Measurements from ENCODE around the gene CDX1.

Gene CDX1

DNA sequence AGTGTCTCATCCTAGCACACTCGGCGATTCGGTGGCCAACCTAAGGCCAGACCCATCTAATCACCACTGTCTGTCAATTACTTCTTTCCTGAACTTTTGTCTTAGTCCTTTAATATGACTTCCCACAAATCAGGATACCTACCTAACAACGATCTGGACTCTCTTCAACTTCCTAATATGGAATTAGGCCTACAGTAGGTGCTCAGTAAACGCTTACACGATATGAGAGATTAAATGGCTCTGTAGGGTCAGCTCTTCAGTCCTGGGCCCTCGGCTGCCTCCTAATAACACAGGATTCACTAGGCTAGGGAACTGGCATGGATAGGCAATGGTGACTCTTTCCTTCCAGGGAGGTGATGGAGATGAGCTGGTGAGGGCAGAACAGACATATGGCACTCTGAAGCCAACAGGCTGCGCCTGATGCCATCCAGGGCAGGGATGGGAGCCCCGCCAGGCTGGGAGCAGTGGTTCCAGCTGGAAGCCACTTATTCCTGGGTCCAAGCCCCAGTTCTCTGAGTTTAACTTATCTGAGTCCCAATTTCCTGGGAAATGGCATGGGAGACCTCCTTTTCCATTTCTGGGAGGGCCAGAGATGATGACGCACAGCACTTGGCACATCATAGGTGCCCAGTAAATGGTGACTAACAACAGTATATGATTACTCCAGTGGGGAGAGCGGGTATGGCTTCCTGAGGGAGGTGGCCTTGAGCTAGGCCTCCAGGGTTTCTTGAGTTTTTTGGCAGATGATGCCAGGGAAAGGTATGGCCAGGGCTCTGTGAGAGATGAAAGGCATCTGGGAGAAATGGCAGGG lies 18.3 kb upstream of the CDX1 start:
- H3K27ac Mint-ChIP-seq = no peak overlapping the region

DNA sequence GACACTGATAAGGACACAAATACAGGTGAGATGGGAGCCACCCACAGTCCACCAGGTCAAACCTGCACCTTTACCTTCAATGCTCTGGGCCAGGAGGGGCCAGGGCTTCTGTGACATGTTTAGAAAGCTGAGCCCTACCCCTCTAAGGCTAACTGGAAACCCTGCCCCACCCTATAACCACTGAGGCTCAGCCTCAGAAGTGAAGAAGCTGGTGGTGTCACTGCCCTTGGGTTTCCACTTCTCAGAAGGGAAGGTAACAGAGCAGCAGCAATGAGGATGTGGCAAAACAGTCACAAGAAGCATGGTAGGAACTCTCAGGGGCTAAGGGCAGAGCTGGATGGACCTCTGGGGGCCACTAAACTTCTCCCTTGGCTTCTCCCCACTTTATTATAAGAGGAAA lies 17.0 kb upstream of the CDX1 start:
- Mint-ChIP-seq H3K27ac (no peak overlapping the region), H3K36me3 (ENCODE audit: low read depth) (no peaks in the 10 kb centered on the region), H3K4me3 (no peak overlapping the region), H3K9me3 (no peaks in the 10 kb centered on the region), H3K4me1 (ENCODE audit: low read depth) (no peaks in the 10 kb centered on the region), H3K27me3 (peaks cover 4% of the 10 kb centered on the region)

More for the DNA sequence above, 18.3 kb upstream of the CDX1 start:
- H3K27me3 Mint-ChIP-seq = no peaks in the 10 kb centered on the region
- no peaks in the 10 kb centered on the region for H3K9me3 Mint-ChIP-seq
- no peak overlapping the region for H3K4me3 Mint-ChIP-seq
- no peaks in the 10 kb centered on the region for H3K4me1 Mint-ChIP-seq (ENCODE audit: low read depth)
- no peaks in the 10 kb centered on the region for H3K36me3 Mint-ChIP-seq (ENCODE audit: low read depth)

DNA sequence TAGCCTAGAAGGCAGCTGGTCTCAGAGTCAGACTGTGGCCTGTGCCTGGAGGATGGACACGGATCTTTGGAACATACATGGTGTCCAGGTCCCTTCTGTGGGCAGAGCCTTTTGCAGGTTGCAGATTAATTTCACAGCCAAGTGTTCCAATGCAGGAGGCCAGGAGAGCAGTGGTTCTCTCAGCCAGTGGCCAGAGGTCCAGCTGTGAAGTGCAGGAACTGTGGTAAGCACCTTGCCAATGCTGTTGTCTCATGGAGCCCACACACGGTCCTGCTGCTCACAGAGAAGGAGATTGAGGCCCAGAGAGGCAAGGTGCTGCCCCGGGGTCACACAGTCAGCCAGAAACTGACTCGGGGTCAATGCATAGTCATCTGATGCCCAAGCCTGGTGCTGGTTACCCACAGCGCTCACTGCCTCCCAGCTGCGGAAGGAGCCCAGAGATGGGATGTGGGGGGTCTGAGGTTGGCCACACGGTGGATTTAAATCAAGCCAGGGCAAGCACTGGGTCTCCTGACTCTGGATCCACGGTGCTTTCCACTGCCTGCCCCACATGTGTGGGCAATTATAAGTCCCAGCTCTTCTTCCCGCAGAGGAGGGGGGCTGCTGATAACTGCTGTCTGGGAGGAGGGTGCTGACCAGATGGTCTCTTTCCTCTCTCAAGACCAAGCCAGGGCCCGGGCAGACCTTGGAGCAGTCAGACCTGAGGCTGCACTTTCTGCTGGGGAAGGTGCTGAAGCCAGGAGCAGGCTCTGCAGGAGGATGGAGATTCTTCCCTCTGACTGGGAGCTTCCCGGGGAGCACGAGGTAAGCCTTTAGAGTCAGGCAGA lies 13.7 kb upstream of the CDX1 start:
- Mint-ChIP-seq H3K9me3 (no peaks in the 10 kb centered on the region), H3K36me3 (ENCODE audit: low read depth) (no peaks in the 10 kb centered on the region), H3K27ac (no peak overlapping the region), H3K4me3 (no peak overlapping the region), H3K4me1 (ENCODE audit: low read depth) (peaks cover 12% of the 10 kb centered on the region), H3K27me3 (peaks cover 9% of the 10 kb centered on the region)

DNA sequence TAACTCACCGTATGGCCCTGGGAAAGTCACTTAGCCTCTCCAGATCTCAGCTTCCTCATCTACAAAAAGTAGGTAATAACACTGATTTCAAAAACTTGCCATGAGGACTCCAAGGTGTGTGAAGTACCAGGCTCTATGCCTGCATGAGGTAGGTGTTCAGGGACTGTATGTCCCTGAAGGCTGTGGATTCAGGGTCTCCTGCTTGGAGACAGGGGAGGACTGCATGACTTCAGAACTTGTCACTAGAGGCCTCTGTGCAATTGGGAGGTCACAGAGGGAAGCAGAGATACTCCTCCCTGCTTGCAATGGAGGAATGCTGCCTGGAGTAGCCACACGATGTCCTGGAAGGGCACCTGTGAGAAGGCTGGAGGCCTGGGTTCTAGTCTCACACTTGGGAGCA lies 13.1 kb upstream of the CDX1 start:
- H3K27me3 Mint-ChIP-seq = peaks cover 9% of the 10 kb centered on the region
- H3K9me3 Mint-ChIP-seq = no peaks in the 10 kb centered on the region
- H3K4me3 Mint-ChIP-seq = no peak overlapping the region
- no peaks in the 10 kb centered on the region for H3K36me3 Mint-ChIP-seq (ENCODE audit: low read depth)
- H3K4me1 Mint-ChIP-seq (ENCODE audit: low read depth) = peaks cover 12% of the 10 kb centered on the region
- no peak overlapping the region for H3K27ac Mint-ChIP-seq

DNA sequence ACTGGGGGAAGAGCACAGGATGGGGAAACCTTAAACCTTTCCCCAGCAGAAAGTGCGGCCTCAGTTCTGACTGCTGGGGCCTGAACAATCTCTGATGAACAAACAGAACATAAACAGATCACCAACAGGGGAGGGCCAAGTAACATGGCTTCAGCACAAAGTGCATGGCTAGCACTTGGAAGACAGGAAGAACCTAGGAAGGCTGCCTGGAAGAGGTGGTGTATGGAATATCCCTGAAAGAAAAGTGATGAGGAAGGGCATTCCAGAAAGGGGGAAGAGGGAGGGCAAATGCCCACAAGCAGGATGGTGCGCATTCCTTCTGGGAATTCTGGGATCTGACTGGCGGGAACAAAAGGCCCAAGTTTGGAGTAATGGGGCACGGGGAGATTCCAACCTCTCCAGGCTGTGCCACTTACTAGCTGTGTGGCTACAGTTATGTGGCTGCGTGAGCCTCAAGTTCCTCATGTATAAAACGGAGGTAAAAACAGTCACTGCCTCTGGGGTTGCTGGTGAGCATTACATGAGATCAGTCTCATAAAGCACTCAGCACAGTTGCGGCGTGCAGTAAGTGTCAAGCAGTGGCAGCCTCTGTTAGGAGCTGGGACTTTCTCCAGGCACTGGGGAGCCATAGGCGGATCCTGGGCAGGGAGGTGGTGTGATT lies 12.5 kb upstream of the CDX1 start:
- Mint-ChIP-seq H3K36me3 (ENCODE audit: low read depth) (no peaks in the 10 kb centered on the region), H3K27ac (no peak overlapping the region), H3K4me1 (ENCODE audit: low read depth) (peaks cover 12% of the 10 kb centered on the region), H3K4me3 (no peak overlapping the region), H3K9me3 (no peaks in the 10 kb centered on the region), H3K27me3 (peaks cover 9% of the 10 kb centered on the region)

DNA sequence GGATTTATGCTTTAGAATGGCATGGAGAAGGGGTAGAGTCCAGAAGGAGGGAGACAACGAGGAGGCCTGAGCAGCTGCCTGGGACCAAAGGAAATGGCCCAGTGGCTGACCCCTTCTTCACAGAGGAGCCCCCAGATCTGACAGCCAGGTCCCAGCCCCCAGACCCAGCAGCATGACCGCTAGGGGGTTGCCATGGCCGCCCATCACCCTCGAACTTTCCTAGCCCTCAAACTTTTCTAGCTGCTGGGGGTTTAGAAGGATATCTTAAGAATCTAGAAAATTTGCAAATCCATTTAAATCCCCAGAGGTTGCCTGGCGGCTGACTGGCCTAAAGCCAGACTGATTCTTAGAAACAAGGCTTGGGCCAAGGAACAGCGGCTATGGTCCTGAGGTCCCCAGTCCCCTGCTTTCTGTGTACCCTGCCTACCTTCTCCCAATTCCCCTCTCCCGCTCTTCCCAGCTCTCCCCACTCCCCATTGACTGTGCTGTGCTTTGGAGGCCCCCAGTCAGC lies 11.9 kb upstream of the CDX1 start:
- Mint-ChIP-seq H3K27ac (no peak overlapping the region), H3K4me3 (no peak overlapping the region), H3K27me3 (peaks cover 9% of the 10 kb centered on the region), H3K4me1 (ENCODE audit: low read depth) (peaks cover 12% of the 10 kb centered on the region), H3K9me3 (no peaks in the 10 kb centered on the region), H3K36me3 (ENCODE audit: low read depth) (no peaks in the 10 kb centered on the region)

DNA sequence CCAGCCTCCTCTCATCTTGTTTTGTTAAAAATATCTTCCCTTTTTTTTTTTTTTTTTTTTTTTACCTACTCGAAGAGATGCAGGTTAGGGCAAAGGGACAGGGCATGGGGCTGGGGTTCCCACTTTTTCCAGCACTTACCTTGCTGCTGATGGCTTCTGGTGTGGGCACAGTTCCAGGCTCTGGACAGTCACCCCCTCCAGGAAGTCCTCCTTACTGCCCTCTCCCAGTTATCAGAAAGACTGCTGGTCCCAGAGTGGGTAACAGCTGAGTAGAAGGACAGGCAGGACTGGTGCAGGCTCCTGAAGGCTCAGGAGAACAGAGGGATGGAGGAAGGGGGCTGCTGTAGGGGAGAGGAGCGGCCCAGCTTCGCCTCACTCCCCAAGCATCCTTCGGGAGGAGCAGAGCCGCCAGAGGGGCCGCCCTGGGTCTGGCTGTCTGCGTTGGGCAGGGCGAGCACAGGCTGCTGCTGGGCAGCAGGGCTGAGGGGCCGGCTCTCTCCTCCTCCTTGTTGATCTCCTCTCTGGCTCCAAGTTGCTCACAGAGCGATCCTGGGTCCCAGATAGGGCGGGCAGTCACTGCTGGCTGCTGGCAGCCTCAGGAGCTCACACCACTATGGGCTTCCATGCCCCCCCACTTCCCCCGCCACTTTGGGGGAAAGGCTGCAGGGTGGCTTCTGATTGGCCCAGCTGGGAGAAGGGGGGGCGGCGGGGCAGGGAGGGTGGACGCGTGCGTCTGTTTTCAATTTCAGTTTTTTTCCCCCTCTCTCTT lies 11.1 kb upstream of the CDX1 start, which contains the start of gene PDGFRB:
PDGFRB (minus strand) TSS at position 588 of the 769 bp plus-strand sequence. CDS start 18,798 bp downstream, outside the sequence.
- H3K4me1 Mint-ChIP-seq (ENCODE audit: low read depth) = peaks cover 12% of the 10 kb centered on the region
- peak within 1 kb of the TSS; percentile 84 for H3K4me3 Mint-ChIP-seq
- H3K36me3 Mint-ChIP-seq (ENCODE audit: low read depth) = no peaks in the 10 kb centered on the region
- no peak within 1 kb of the TSS for H3K27ac Mint-ChIP-seq
- H3K9me3 Mint-ChIP-seq = no peaks in the 10 kb centered on the region
- peaks cover 9% of the 10 kb centered on the region for H3K27me3 Mint-ChIP-seq

DNA sequence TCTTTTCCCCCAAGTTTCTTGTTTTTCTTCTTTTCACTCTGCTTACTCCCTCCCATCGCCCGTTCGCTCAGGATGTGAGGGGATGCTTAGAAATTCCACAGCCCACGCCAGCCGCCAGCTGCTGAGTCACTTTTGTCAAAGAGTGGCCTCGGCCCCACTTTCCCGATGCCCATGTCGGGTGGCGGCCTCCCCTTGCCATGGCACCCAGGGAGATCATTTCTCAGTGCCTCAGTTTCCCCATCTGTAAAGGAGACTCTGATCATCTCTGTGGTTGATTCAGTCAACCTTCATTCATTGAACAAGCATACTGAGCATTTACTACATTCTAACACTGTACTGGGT lies 10.6 kb upstream of the CDX1 start:
- Mint-ChIP-seq H3K4me3 (peak overlapping the region; percentile 84), H3K36me3 (ENCODE audit: low read depth) (no peaks in the 10 kb centered on the region), H3K4me1 (ENCODE audit: low read depth) (peaks cover 12% of the 10 kb centered on the region), H3K27me3 (peaks cover 9% of the 10 kb centered on the region), H3K27ac (no peak overlapping the region), H3K9me3 (no peaks in the 10 kb centered on the region)

DNA sequence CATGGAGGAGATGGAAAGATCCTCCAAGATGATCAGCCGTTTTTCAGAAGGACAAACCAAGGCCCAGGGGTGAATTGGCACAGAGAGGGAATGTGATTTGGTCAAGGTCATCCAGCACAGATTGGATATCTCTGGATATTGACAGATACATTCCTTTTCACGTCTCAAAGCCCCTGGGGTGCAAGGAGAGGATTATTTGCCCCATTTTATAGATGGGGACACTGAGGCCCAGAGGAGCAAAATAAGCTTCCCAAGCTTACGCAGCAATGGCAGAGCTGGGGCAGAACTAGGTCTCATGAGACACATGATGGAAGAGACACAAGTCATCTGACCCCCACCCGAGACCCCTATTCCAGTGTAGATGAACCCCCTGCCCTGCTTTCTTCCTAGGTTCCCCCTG lies 10.0 kb upstream of the CDX1 start:
- Mint-ChIP-seq H3K9me3 (no peaks in the 10 kb centered on the region), H3K36me3 (ENCODE audit: low read depth) (no peaks in the 10 kb centered on the region), H3K27me3 (peaks cover 9% of the 10 kb centered on the region), H3K27ac (no peak overlapping the region), H3K4me3 (no peak overlapping the region), H3K4me1 (ENCODE audit: low read depth) (peaks cover 12% of the 10 kb centered on the region)

DNA sequence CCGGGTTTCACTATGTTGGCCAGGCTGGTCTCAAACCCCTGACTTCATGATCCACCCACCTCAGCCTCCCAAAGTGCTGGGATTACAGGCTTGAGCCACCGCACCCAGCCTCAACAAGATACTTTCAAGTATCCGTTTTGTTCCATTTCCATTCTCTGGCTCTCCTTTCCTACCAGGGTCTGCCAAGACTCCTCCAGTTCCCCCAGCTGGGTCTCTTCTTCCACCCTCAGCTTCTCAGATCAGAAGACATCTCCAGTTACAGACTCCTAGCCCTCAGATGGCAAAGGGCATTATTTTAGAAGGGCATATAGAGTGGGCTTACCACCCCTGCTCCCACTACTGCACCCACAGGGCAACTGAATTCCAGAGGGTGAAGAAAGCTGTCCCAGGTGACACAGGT lies 9.4 kb upstream of the CDX1 start:
- H3K36me3 Mint-ChIP-seq (ENCODE audit: low read depth) = no peaks in the 10 kb centered on the region
- H3K27me3 Mint-ChIP-seq = peaks cover 9% of the 10 kb centered on the region
- no peak overlapping the region for H3K27ac Mint-ChIP-seq
- peaks cover 12% of the 10 kb centered on the region for H3K4me1 Mint-ChIP-seq (ENCODE audit: low read depth)
- no peaks in the 10 kb centered on the region for H3K9me3 Mint-ChIP-seq
- H3K4me3 Mint-ChIP-seq = peak overlapping the region; percentile 38

DNA sequence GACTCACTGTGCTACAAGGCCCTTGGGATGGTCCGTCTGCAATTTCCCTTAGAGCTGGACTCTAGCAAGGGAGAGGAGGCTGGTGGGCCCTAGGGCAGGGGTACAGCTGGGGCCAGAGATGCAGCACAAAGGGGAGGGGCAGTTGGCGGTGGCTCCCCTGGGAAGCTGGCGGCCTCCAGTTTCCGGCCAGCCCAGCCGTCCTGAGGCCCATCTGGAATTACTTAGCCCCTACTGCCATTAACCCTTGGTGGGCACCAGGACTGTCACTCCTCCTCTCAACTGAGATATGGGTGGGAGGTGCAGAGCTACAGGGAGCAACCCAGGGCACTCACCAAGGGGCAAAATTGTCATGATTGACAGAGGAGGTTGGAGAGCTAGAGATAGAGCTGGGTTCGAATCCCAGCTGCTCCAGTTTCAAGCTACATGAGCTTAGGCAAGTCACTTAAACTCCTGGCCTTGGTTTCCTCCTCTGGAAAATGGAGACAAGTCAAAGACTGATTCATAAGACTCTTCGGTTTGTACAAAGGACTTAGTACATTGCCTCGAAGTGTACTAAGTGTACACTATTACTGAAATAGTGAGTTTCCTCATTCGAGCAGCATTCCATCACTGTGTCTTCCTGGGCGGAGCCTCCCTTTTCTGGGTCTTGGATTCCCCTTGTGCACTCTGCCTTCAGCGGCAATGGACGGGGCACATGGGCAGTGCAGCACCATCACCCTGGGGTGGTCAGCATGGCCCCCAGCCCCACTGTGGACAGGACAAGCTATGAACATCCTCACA lies 8.2 kb upstream of the CDX1 start:
- H3K27ac Mint-ChIP-seq = no peak overlapping the region
- H3K4me3 Mint-ChIP-seq = no peak overlapping the region
- H3K36me3 Mint-ChIP-seq (ENCODE audit: low read depth) = no peaks in the 10 kb centered on the region
- peaks cover 12% of the 10 kb centered on the region for H3K4me1 Mint-ChIP-seq (ENCODE audit: low read depth)
- no peaks in the 10 kb centered on the region for H3K9me3 Mint-ChIP-seq
- peaks cover 9% of the 10 kb centered on the region for H3K27me3 Mint-ChIP-seq

DNA sequence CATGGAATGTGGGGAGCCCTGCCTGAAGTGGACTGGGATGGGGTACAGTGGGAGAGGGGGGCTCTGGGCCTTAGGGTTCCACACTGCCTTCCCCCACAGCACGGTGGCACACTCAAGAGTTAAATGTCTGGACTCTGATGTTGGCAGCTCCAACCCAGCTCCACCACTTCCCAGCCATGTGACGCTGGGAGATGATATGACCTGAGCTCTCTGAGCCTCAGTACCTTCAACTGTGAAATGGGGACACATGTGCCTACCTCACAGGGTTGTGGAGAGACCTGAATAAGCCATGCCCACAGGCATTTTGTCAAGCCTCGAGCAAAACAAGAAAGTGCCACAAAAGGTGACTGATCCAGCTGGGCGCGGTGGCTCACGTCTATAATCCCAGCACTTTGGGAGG lies 7.5 kb upstream of the CDX1 start:
- Mint-ChIP-seq H3K27me3 (peaks cover 6% of the 10 kb centered on the region), H3K4me3 (no peak overlapping the region), H3K9me3 (no peaks in the 10 kb centered on the region), H3K27ac (no peak overlapping the region), H3K36me3 (ENCODE audit: low read depth) (no peaks in the 10 kb centered on the region), H3K4me1 (ENCODE audit: low read depth) (peaks cover 12% of the 10 kb centered on the region)

DNA sequence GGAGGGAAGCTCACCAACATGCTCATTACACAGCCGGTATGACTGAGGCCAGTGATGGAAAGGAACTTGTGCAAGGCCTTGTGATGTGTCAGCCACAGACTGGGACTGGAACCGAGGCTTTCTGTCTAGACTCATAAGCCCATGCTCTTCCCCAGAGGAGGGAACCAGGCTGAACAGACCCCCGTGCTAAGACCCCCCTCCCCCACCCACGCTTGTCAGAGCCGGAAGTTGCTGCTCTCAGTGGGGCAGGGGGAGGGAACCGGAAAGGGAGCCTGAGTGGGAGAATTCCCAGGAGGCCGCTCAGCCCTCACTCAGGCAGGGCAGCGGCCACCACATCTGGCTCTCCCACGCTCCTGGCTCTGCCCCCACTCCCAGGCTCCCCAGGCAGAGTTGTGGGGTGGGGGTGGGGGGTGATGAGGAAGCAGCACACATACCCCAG lies 6.8 kb upstream of the CDX1 start:
- Mint-ChIP-seq H3K27me3 (peaks cover 5% of the 10 kb centered on the region), H3K4me3 (no peak overlapping the region), H3K27ac (no peak overlapping the region), H3K4me1 (ENCODE audit: low read depth) (peaks cover 12% of the 10 kb centered on the region), H3K36me3 (ENCODE audit: low read depth) (no peaks in the 10 kb centered on the region), H3K9me3 (no peaks in the 10 kb centered on the region)

Measured in stimulated activated naive CD8-positive, alpha-beta T cell treated with anti-CD3 and anti-CD28 coated beads, Interleukin-15, Interleukin-2, amounts not matched to agents 100 ng/mL and 50 ng/mL, for 24 hours (primary cell).